ENCODE results near the gene SLIT1.

Gene SLIT1

DNA sequence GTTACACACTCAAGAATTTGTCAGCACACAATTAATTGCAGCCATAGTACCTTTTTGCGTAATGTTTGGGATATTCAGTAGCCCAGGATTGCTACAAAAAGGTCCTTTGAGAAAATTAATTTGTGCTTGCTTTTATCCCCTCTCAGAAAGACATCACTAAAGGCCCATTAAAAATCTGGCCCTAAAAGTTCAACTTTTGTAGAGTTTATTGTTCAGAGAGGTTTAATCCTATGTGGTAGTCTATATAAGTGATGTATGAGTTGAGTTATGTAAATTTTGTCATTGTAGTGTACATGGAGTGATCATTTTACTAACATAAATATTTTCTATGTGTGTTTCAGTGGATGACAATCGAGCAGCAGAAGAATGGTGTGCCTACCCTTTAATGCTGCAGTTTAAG is 227.7 kb downstream of the SLIT1 start:
- no peak overlapping the region for H3K14ac ChIP-seq (ENCODE audit: low read length in 2 of 2)
- H2BK12ac ChIP-seq (ENCODE audit: low read length in 2 of 2): no peak overlapping the region
- 89% methylated on average over 1 of the region's 2 CpGs for WGBS
- H2AFZ ChIP-seq (ENCODE audit: low read depth, low read length): no peak overlapping the region
- no peaks in the 10 kb centered on the region for H3K4me1 ChIP-seq (ENCODE audit: control insufficient read depth, insufficient read depth, low read depth, low read length)
- H3K4ac ChIP-seq (ENCODE audit: low read depth in 1 of 2, low read length in 2 of 2): no peak overlapping the region
- no peak overlapping the region for H3K9ac ChIP-seq (ENCODE audit: low read length)
- H3K9me3 ChIP-seq (ENCODE audit: control insufficient read depth, low read length): no peaks in the 10 kb centered on the region
- no peak overlapping the region for H3K27ac ChIP-seq (ENCODE audit: low read length, poor library complexity, severe bottlenecking)
- DNase-seq: no peak
- H3K79me1 ChIP-seq (replicated peaks; ENCODE audit: low read length, poor library complexity, severe bottlenecking): peaks cover 19% of the 10 kb centered on the region
- H3K36me3 ChIP-seq (ENCODE audit: control insufficient read depth in 1 of 2, insufficient read depth in 2 of 2, low read depth in 1 of 2, low read length in 2 of 2): peaks cover 12 to 54% of the 10 kb centered on the region in 2 experiments
- H3K4me3 ChIP-seq (ENCODE audit: insufficient read depth in 1 of 2, low read depth in 1 of 2, low read length in 2 of 2): no peak overlapping the region
- no peak overlapping the region for H3K4me2 ChIP-seq (ENCODE audit: low read length, poor library complexity, severe bottlenecking)
- no peak overlapping the region for H2BK5ac ChIP-seq (ENCODE audit: low read depth, low read length, poor library complexity, severe bottlenecking)
- no peak overlapping the region for H4K8ac ChIP-seq (ENCODE audit: low read length)
- no peak overlapping the region for H2AK5ac ChIP-seq (ENCODE audit: low read length, severe bottlenecking)
- H3K18ac ChIP-seq (ENCODE audit: low read depth in 1 of 2, low read length in 2 of 2): no peak overlapping the region
- no peak overlapping the region for H4K91ac ChIP-seq (ENCODE audit: low read length)
- no peak overlapping the region for H2BK120ac ChIP-seq (ENCODE audit: low read depth, low read length)
- no peak overlapping the region for H3K23ac ChIP-seq (ENCODE audit: low read length in 2 of 2)
- H3K27me3 ChIP-seq (ENCODE audit: control insufficient read depth in 1 of 2, insufficient read depth in 1 of 2, low read length in 2 of 2): no peaks in the 10 kb centered on the region
- H2BK15ac ChIP-seq (ENCODE audit: low read depth, poor library complexity, severe bottlenecking): no peak overlapping the region

GRCh38 chr10:96955794-96956193 is 230.0 kb downstream of the SLIT1 start:
- Histone ChIP-seq H4K91ac (ENCODE audit: low read length) (no peak overlapping the region), H3K79me1 (replicated peaks; ENCODE audit: low read length, poor library complexity, severe bottlenecking) (peaks cover 20% of the 10 kb centered on the region), H2BK5ac (ENCODE audit: low read depth, low read length, poor library complexity, severe bottlenecking) (no peak overlapping the region), H3K4me1 (ENCODE audit: control insufficient read depth, insufficient read depth, low read depth, low read length) (no peaks in the 10 kb centered on the region), H3K14ac (ENCODE audit: low read length in 2 of 2) (no peak overlapping the region), H3K36me3 (ENCODE audit: control insufficient read depth in 1 of 2, insufficient read depth in 2 of 2, low read depth in 1 of 2, low read length in 2 of 2) (peaks cover 12 to 56% of the 10 kb centered on the region in 2 experiments), H3K9ac (ENCODE audit: low read length) (no peak overlapping the region), H2AK5ac (ENCODE audit: low read length, severe bottlenecking) (no peak overlapping the region), H2BK15ac (ENCODE audit: low read depth, poor library complexity, severe bottlenecking) (no peak overlapping the region), H3K4me3 (ENCODE audit: insufficient read depth in 1 of 2, low read depth in 1 of 2, low read length in 2 of 2) (no peak overlapping the region), H3K23ac (ENCODE audit: low read length in 2 of 2) (no peak overlapping the region), H2AFZ (ENCODE audit: low read depth, low read length) (no peak overlapping the region), H4K8ac (ENCODE audit: low read length) (no peak overlapping the region), H3K27ac (ENCODE audit: low read length, poor library complexity, severe bottlenecking) (no peak overlapping the region), H3K4me2 (ENCODE audit: low read length, poor library complexity, severe bottlenecking) (no peak overlapping the region), H3K4ac (ENCODE audit: low read depth in 1 of 2, low read length in 2 of 2) (no peak overlapping the region), H2BK12ac (ENCODE audit: low read length in 2 of 2) (no peak overlapping the region), H3K18ac (ENCODE audit: low read depth in 1 of 2, low read length in 2 of 2) (no peak overlapping the region), H2BK120ac (ENCODE audit: low read depth, low read length) (no peak overlapping the region), H3K9me3 (ENCODE audit: control insufficient read depth, low read length) (no peaks in the 10 kb centered on the region), H3K27me3 (ENCODE audit: control insufficient read depth in 1 of 2, insufficient read depth in 1 of 2, low read length in 2 of 2) (no peaks in the 10 kb centered on the region)
- no peak for DNase-seq
- WGBS: 94% methylated on average over 4 of the region's 4 CpGs

- 100% methylated on average over 1 of the region's 2 CpGs for WGBS
- no peaks in the 10 kb centered on the region for H3K27me3 ChIP-seq (ENCODE audit: control insufficient read depth in 1 of 2, insufficient read depth in 1 of 2, low read length in 2 of 2)
- DNase-seq: no peak
- H3K4me3 ChIP-seq (ENCODE audit: insufficient read depth in 1 of 2, low read depth in 1 of 2, low read length in 2 of 2): no peak overlapping the region
- H3K36me3 ChIP-seq (ENCODE audit: control insufficient read depth in 1 of 2, insufficient read depth in 2 of 2, low read depth in 1 of 2, low read length in 2 of 2): peaks cover 12 to 56% of the 10 kb centered on the region in 2 experiments
- no peak overlapping the region for H2BK12ac ChIP-seq (ENCODE audit: low read length in 2 of 2)
- H3K14ac ChIP-seq (ENCODE audit: low read length in 2 of 2): no peak overlapping the region
- H2BK5ac ChIP-seq (ENCODE audit: low read depth, low read length, poor library complexity, severe bottlenecking): no peak overlapping the region
- no peak overlapping the region for H3K4me2 ChIP-seq (ENCODE audit: low read length, poor library complexity, severe bottlenecking)
- H3K9ac ChIP-seq (ENCODE audit: low read length): no peak overlapping the region
- H4K91ac ChIP-seq (ENCODE audit: low read length): no peak overlapping the region
- no peak overlapping the region for H2BK120ac ChIP-seq (ENCODE audit: low read depth, low read length)
- no peak overlapping the region for H3K23ac ChIP-seq (ENCODE audit: low read length in 2 of 2)
- H2BK15ac ChIP-seq (ENCODE audit: low read depth, poor library complexity, severe bottlenecking): no peak overlapping the region
- no peak overlapping the region for H4K8ac ChIP-seq (ENCODE audit: low read length)
- no peak overlapping the region for H2AK5ac ChIP-seq (ENCODE audit: low read length, severe bottlenecking)
- H3K9me3 ChIP-seq (ENCODE audit: control insufficient read depth, low read length): no peaks in the 10 kb centered on the region
- H3K4me1 ChIP-seq (ENCODE audit: control insufficient read depth, insufficient read depth, low read depth, low read length): no peaks in the 10 kb centered on the region
- H3K27ac ChIP-seq (ENCODE audit: low read length, poor library complexity, severe bottlenecking): no peak overlapping the region
- no peak overlapping the region for H3K18ac ChIP-seq (ENCODE audit: low read depth in 1 of 2, low read length in 2 of 2)
- H3K79me1 ChIP-seq (replicated peaks; ENCODE audit: low read length, poor library complexity, severe bottlenecking): peaks cover 22% of the 10 kb centered on the region
- no peak overlapping the region for H2AFZ ChIP-seq (ENCODE audit: low read depth, low read length)
- H3K4ac ChIP-seq (ENCODE audit: low read depth in 1 of 2, low read length in 2 of 2): no peak overlapping the region
These were observed 233.8 kb downstream of the SLIT1 start for GRCh38 chr10:96951954-96952353.

DNA sequence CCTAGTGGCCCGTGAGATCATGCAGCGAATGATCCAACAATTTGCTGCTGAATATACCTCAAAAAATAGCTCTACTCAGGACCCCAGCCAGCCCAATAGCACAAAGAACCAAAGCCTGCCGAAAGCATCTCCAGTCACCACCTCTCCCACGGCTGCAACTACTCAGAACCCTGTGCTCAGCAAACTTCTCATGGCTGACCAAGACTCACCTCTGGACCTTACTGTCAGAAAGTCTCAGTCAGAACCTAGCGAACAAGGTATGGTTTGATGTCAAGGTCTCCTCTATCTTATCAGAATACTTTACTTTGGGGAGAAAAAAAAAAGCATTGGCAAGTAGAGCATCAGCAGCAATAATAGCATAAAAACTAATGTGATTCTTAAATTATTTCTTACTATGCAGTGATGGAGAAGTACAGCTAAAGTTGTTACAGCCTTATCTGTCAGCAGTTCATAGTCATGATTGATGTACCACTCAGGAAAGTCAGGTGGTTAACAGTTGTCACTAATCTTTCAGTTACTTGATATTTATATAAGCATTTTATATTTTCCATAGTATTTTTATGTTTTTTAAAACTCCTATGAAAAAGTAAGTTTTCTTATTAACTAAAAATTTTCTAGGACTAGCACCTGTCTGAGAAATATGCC is 236.6 kb downstream of the SLIT1 start:
- Histone ChIP-seq H3K9me3 (ENCODE audit: control insufficient read depth, low read length) (no peaks in the 10 kb centered on the region), H3K27me3 (ENCODE audit: control insufficient read depth in 1 of 2, insufficient read depth in 1 of 2, low read length in 2 of 2) (no peaks in the 10 kb centered on the region), H2BK120ac (ENCODE audit: low read depth, low read length) (no peak overlapping the region), H3K79me1 (replicated peaks; ENCODE audit: low read length, poor library complexity, severe bottlenecking) (peaks cover 11% of the 10 kb centered on the region), H3K4ac (ENCODE audit: low read depth in 1 of 2, low read length in 2 of 2) (no peak overlapping the region), H3K9ac (ENCODE audit: low read length) (no peak overlapping the region), H2BK12ac (ENCODE audit: low read length in 2 of 2) (no peak overlapping the region), H4K91ac (ENCODE audit: low read length) (no peak overlapping the region), H3K18ac (ENCODE audit: low read depth in 1 of 2, low read length in 2 of 2) (no peak overlapping the region), H3K27ac (ENCODE audit: low read length, poor library complexity, severe bottlenecking) (no peak overlapping the region), H3K4me3 (ENCODE audit: insufficient read depth in 1 of 2, low read depth in 1 of 2, low read length in 2 of 2) (no peak overlapping the region), H2BK15ac (ENCODE audit: low read depth, poor library complexity, severe bottlenecking) (no peak overlapping the region), H3K36me3 (ENCODE audit: control insufficient read depth in 1 of 2, insufficient read depth in 2 of 2, low read depth in 1 of 2, low read length in 2 of 2) (peaks cover 3 to 54% of the 10 kb centered on the region in 2 experiments), H2AK5ac (ENCODE audit: low read length, severe bottlenecking) (no peak overlapping the region), H3K4me2 (ENCODE audit: low read length, poor library complexity, severe bottlenecking) (no peak overlapping the region), H3K4me1 (ENCODE audit: control insufficient read depth, insufficient read depth, low read depth, low read length) (no peaks in the 10 kb centered on the region), H4K8ac (ENCODE audit: low read length) (no peak overlapping the region), H3K14ac (ENCODE audit: low read length in 2 of 2) (no peak overlapping the region), H3K23ac (ENCODE audit: low read length in 2 of 2) (no peak overlapping the region), H2BK5ac (ENCODE audit: low read depth, low read length, poor library complexity, severe bottlenecking) (no peak overlapping the region), H2AFZ (ENCODE audit: low read depth, low read length) (no peak overlapping the region)
- WGBS: 96% methylated on average over 4 of the region's 5 CpGs
- DNase-seq: no peak

Data from mesenchymal stem cell (in vitro differentiated cells and primary cell).